Activated T-cell treated with anti-CD3 and anti-CD28 coated beads, Interleukin-2, amount 50 U/mL, for 72 hours (primary cell): ENCODE measurements around the gene CTXN1. TPM values are rescaled to one million over a fixed set of nuclear protein-coding genes. Genes with fewer than 3 reads are reported as not detected.
"Not testable (repeated sequence)": the region's sequence is repeated elsewhere in the genome, so short reads cannot be mapped to it uniquely, and the experiment has no call there.

ENCODE experiments used
- ATAC-seq, 2 donors: fragments of 150-1000 bp; cut with Tn5 transposase; replicated peaks in 1 of 2; 2 replicates each; pipeline ENCODE4 v1.10.0; 2021; ENCODE audit warnings: moderate library complexity in 2 of 2, mild to moderate bottlenecking in 1 of 2
- DNase-seq, 2 donors: peaks; one replicate each; pipeline ENCODE4 v3.0.0; 2021 to 2022; ENCODE audit warnings: mixed read lengths in 1 of 2
- H3K27ac Mint-ChIP-seq: one replicate; pipeline ENCODE4 v1.8.0; 2022; ENCODE audit warnings: mild to moderate bottlenecking, moderate library complexity, mixed read lengths
- H3K27me3 Mint-ChIP-seq: one replicate; pipeline ENCODE4 v1.8.0; 2022; ENCODE audit warnings: low read depth, mixed read lengths
- H3K36me3 Mint-ChIP-seq, 2 donors: one replicate each; pipeline ENCODE4 v1.8.0; 2022; ENCODE audit warnings: mixed read lengths in 2 of 2, mild to moderate bottlenecking in 1 of 2; ENCODE audit not compliant: insufficient read depth in 2 of 2
- H3K4me1 Mint-ChIP-seq: one replicate; pipeline ENCODE4 v1.8.0; 2022; ENCODE audit warnings: low read depth, mixed read lengths
- H3K4me3 Mint-ChIP-seq, 2 donors: one replicate each; pipeline ENCODE4 v1.8.0; 2022; ENCODE audit warnings: mild to moderate bottlenecking in 2 of 2, mixed read lengths in 2 of 2, moderate library complexity in 2 of 2
- H3K9me3 Mint-ChIP-seq, 2 donors: one replicate each; pipeline ENCODE4 v1.8.0; 2022; ENCODE audit warnings: mixed read lengths in 2 of 2
- total RNA-seq, 2 donors: library from RNA; stranded (reverse); gene quantifications; one replicate each; pipeline ENCODE4 v1.2.3, GENCODE V29; 2022

Gene CTXN1
- total RNA-seq, 2 donors from 2014 or later = 0.50 to 0.63 TPM

GRCh38 chr19:7893362-7894101 is 32.4 kb downstream of the CTXN1 start:
- not testable (repeated sequence) for H3K4me1 Mint-ChIP-seq, H3K4me3 Mint-ChIP-seq, H3K36me3 Mint-ChIP-seq, H3K27ac Mint-ChIP-seq, H3K9me3 Mint-ChIP-seq, DNase-seq, ATAC-seq
- peaks cover 20% of the 10 kb centered on the region for H3K27me3 Mint-ChIP-seq

- Mint-ChIP-seq H3K4me3 (no peak overlapping the region), H3K9me3 (no peaks in the 10 kb centered on the region), H3K27ac (no peak overlapping the region), H3K27me3 (peaks cover 15% of the 10 kb centered on the region), H3K36me3 (no peaks in the 10 kb centered on the region), H3K4me1 (no peaks in the 10 kb centered on the region)
- ATAC-seq (no peak), DNase-seq (no peak)
Measured at GRCh38 chr19:7888826-7889217, 37.1 kb downstream of the CTXN1 start.

- Mint-ChIP-seq H3K27ac (no peak within 1 kb of the TSS), H3K36me3 (no peaks in the 10 kb centered on the region), H3K9me3 (no peaks in the 10 kb centered on the region), H3K4me3 (peak within 1 kb of the TSS in 1 of 2 donors; percentile 40), H3K4me1 (no peaks in the 10 kb centered on the region), H3K27me3 (peaks cover 15% of the 10 kb centered on the region)
- DNase-seq = peak; percentile 48 to 54
- ATAC-seq = peak; percentile 78 to 88
Measured at GRCh38 chr19:7888145-7888825, 37.6 kb downstream of the CTXN1 start, which contains the start of gene LRRC8E. TSS of gene LRRC8E (plus strand) at chr19:7888510. CDS start at chr19:7895604, 7,094 bp downstream.

- ATAC-seq (no peak), DNase-seq (no peak)
- H3K36me3 Mint-ChIP-seq = no peaks in the 10 kb centered on the region
- no peaks in the 10 kb centered on the region for H3K9me3 Mint-ChIP-seq
- H3K27me3 Mint-ChIP-seq = peaks cover 15% of the 10 kb centered on the region
- H3K4me1 Mint-ChIP-seq = no peaks in the 10 kb centered on the region
- H3K27ac Mint-ChIP-seq = no peak overlapping the region
- H3K4me3 Mint-ChIP-seq = no peak overlapping the region
Measured at GRCh38 chr19:7887408-7888144, 38.4 kb downstream of the CTXN1 start.

- H3K27me3 Mint-ChIP-seq = peaks cover 15% of the 10 kb centered on the region
- no peaks in the 10 kb centered on the region for H3K4me1 Mint-ChIP-seq
- ATAC-seq (no peak), DNase-seq (no peak)
- no peak overlapping the region for H3K4me3 Mint-ChIP-seq
- no peak overlapping the region for H3K27ac Mint-ChIP-seq
- H3K36me3 Mint-ChIP-seq = no peaks in the 10 kb centered on the region
- H3K9me3 Mint-ChIP-seq = peaks cover 0 to 3% of the 10 kb centered on the region in 2 donors
Measured at GRCh38 chr19:7885818-7886217, 40.1 kb downstream of the CTXN1 start.

GRCh38 chr19:7883796-7884570 is 42.0 kb downstream of the CTXN1 start:
- ATAC-seq = no peak
- no peak overlapping the region for H3K27ac Mint-ChIP-seq
- H3K36me3 Mint-ChIP-seq = no peaks in the 10 kb centered on the region
- H3K9me3 Mint-ChIP-seq = peaks cover 0 to 3% of the 10 kb centered on the region in 2 donors
- no peaks in the 10 kb centered on the region for H3K4me1 Mint-ChIP-seq
- peaks cover 3% of the 10 kb centered on the region for H3K27me3 Mint-ChIP-seq
- DNase-seq = no peak
- no peak overlapping the region for H3K4me3 Mint-ChIP-seq

- H3K27ac Mint-ChIP-seq = no peak overlapping the region
- no peaks in the 10 kb centered on the region for H3K4me1 Mint-ChIP-seq
- H3K27me3 Mint-ChIP-seq = no peaks in the 10 kb centered on the region
- H3K4me3 Mint-ChIP-seq = no peak overlapping the region
- DNase-seq (no peak), ATAC-seq (no peak)
- peaks cover 0 to 3% of the 10 kb centered on the region in 2 donors for H3K9me3 Mint-ChIP-seq
- H3K36me3 Mint-ChIP-seq = no peaks in the 10 kb centered on the region
Measured at GRCh38 chr19:7883105-7883504, 42.8 kb downstream of the CTXN1 start.

GRCh38 chr19:7881910-7882309 is 44.0 kb downstream of the CTXN1 start:
- Mint-ChIP-seq H3K9me3 (peaks cover 0 to 3% of the 10 kb centered on the region in 2 donors), H3K36me3 (no peaks in the 10 kb centered on the region), H3K27me3 (no peaks in the 10 kb centered on the region), H3K27ac (no peak overlapping the region), H3K4me3 (no peak overlapping the region), H3K4me1 (no peaks in the 10 kb centered on the region)
- DNase-seq (no peak), ATAC-seq (no peak)

GRCh38 chr19:7879836-7880235 is 46.1 kb downstream of the CTXN1 start:
- Mint-ChIP-seq H3K4me3 (no peak overlapping the region), H3K36me3 (no peaks in the 10 kb centered on the region), H3K4me1 (peaks cover under 1% of the 10 kb centered on the region), H3K9me3 (peaks cover 0 to 3% of the 10 kb centered on the region in 2 donors), H3K27me3 (no peaks in the 10 kb centered on the region), H3K27ac (no peak overlapping the region)
- peak; percentile 48 to 75 for ATAC-seq
- DNase-seq = no peak

- DNase-seq (no peak), ATAC-seq (peak; percentile 27 to 68)
- no peak overlapping the region for H3K27ac Mint-ChIP-seq
- peaks cover 4% of the 10 kb centered on the region for H3K4me1 Mint-ChIP-seq
- no peak overlapping the region for H3K4me3 Mint-ChIP-seq
- H3K36me3 Mint-ChIP-seq = no peaks in the 10 kb centered on the region
- H3K27me3 Mint-ChIP-seq = no peaks in the 10 kb centered on the region
- H3K9me3 Mint-ChIP-seq = peaks cover 0 to 3% of the 10 kb centered on the region in 2 donors
Measured at GRCh38 chr19:7879111-7879807, 46.7 kb downstream of the CTXN1 start.

GRCh38 chr19:7877249-7877836 is 48.6 kb downstream of the CTXN1 start:
- Mint-ChIP-seq H3K4me3 (no peak overlapping the region), H3K4me1 (peaks cover 9% of the 10 kb centered on the region), H3K27me3 (peaks cover 11% of the 10 kb centered on the region), H3K27ac (no peak overlapping the region), H3K9me3 (peaks cover 0 to 3% of the 10 kb centered on the region in 2 donors), H3K36me3 (no peaks in the 10 kb centered on the region)
- ATAC-seq (no peak), DNase-seq (no peak)

GRCh38 chr19:7874897-7875273 is 51.0 kb downstream of the CTXN1 start:
- Mint-ChIP-seq H3K4me3 (peak overlapping the region; percentile 67 to 77), H3K27me3 (peaks cover 24% of the 10 kb centered on the region), H3K4me1 (peaks cover 31% of the 10 kb centered on the region), H3K36me3 (no peaks in the 10 kb centered on the region), H3K27ac (no peak overlapping the region), H3K9me3 (no peaks in the 10 kb centered on the region)
- no peak for ATAC-seq
- DNase-seq = no peak
